K562 (cell line): ENCODE data around the gene SALL3. TPM values are rescaled to one million over a fixed set of nuclear protein-coding genes. Genes with fewer than 3 reads are reported as not detected.

ENCODE experiments used
- ATAC-seq: fragments of 200-7000 bp; cut with Tn5 transposase; 3 replicates; pipeline ENCODE4 v1.9.1; 2020; ENCODE audit warnings: moderate library complexity
- BruUV-seq: library from RNA; stranded (reverse); fragments of 400-500 nt; replicated peaks from 2 replicates; lab custom pipeline; 2021; lab: Mats Ljungman, UMichigan
- CTCF ChIA-PET: fragments of 300-600 bp; formaldehyde crosslinking; extraction: SDS; loops from one replicate; lab custom pipeline; 2021; ENCODE audit warnings: low intra/inter-chr PET ratio; lab: Yijun Ruan, JAX
- POLR2A ChIA-PET: fragments of 300-600, 350-650 bp; sonication (Branson Sonifier 250); formaldehyde crosslinking; extraction: SDS; loops from one replicate; lab custom pipeline; 2021; ENCODE audit warnings: antibody characterized with exemption, inconsistent platforms; lab: Yijun Ruan, JAX
- DNase-seq, 4 experiments: peaks; one replicate each; pipeline versions ENCODE4 v3.0.0 to v3.0.0-alpha.2; 2011 to 2018; ENCODE audit warnings: low spot score in 3 of 4, mixed read lengths in 3 of 4; ENCODE audit errors: extremely low read depth in 1 of 4
- FAIRE-seq: peaks from 2 replicates; lab custom pipeline; 2011; peaks lifted over from hg19 to GRCh38; lab: Jason Lieb, UNC
- H2AFZ ChIP-seq: 2 replicates; pipeline ENCODE4 v1.6.0; 2011; ENCODE audit warnings: low read depth, low read length, control low read depth, inconsistent platforms
- H3K27ac ChIP-seq: fragments of 200-600 bp; 3 replicates; pipeline ENCODE4 v1.8.0; 2011; ENCODE audit warnings: low read depth, mild to moderate bottlenecking, control low read depth, inconsistent platforms, low read length, moderate library complexity, mixed read lengths; ENCODE audit errors: extremely low read depth
- H3K27me3 ChIP-seq, 2 experiments: fragments of 300-600 bp in 1 of 2; 2 replicates in 1 of 2; 3 replicates in 1 of 2; pipeline versions ENCODE4 v1.6.0 to v1.8.0; 2011; ENCODE audit warnings: inconsistent platforms in 2 of 2, low read length in 2 of 2, mild to moderate bottlenecking in 1 of 2, mixed read lengths in 1 of 2, moderate library complexity in 1 of 2; ENCODE audit not compliant: control insufficient read depth in 2 of 2, insufficient read depth in 2 of 2
- H3K36me3 ChIP-seq: fragments of 300-600 bp; 3 replicates; pipeline ENCODE4 v1.8.0; 2011; ENCODE audit warnings: mild to moderate bottlenecking, low read length, inconsistent platforms; ENCODE audit not compliant: control insufficient read depth, insufficient read depth
- H3K4me1 ChIP-seq, 2 experiments: fragments of 200-600 bp in 1 of 2; replicated peaks in 1 of 2; 2 replicates in 1 of 2; 3 replicates in 1 of 2; pipeline versions ENCODE4 v1.5.1 to v1.8.0; 2011; ENCODE audit warnings: inconsistent platforms in 2 of 2, low read length in 2 of 2, mild to moderate bottlenecking in 1 of 2, mixed read lengths in 1 of 2, moderate library complexity in 1 of 2; ENCODE audit not compliant: control insufficient read depth in 2 of 2, insufficient read depth in 2 of 2
- H3K4me2 ChIP-seq: 2 replicates; pipeline ENCODE4 v1.6.1; 2011; ENCODE audit warnings: low read length, control low read depth, inconsistent platforms, mixed read lengths; ENCODE audit not compliant: insufficient read depth
- H3K4me3 ChIP-seq: fragments of 200-600 bp; sonication (generic), shearing (Covaris generic); 2 replicates; pipeline ENCODE4 v1.5.1; 2016; ENCODE audit warnings: control low read depth, inconsistent platforms
- H3K79me2 ChIP-seq: fragments of 200-600 bp; 3 replicates; pipeline ENCODE4 v1.8.0; 2011; ENCODE audit warnings: low read length, inconsistent platforms; ENCODE audit not compliant: control insufficient read depth, insufficient read depth
- H3K9ac ChIP-seq, 2 experiments: 2 replicates each; pipeline versions ENCODE4 v1.6.0 to v1.6.1; 2011; ENCODE audit warnings: low read depth in 2 of 2, low read length in 2 of 2, control low read depth in 1 of 2, inconsistent platforms in 1 of 2, mild to moderate bottlenecking in 1 of 2, mixed read lengths in 1 of 2; ENCODE audit not compliant: insufficient read depth in 1 of 2
- H3K9me1 ChIP-seq: one replicate; pipeline ENCODE4 v1.6.0; 2011; ENCODE audit warnings: inconsistent platforms, mild to moderate bottlenecking, low read length, moderate library complexity; ENCODE audit not compliant: control insufficient read depth, insufficient read depth
- H3K9me3 ChIP-seq: replicated peaks from 2 replicates; pipeline ENCODE4 v1.5.1; 2011; ENCODE audit warnings: low read depth, low read length, inconsistent platforms; ENCODE audit not compliant: control insufficient read depth, insufficient read depth
- H4K20me1 ChIP-seq: replicated peaks from 2 replicates; pipeline ENCODE4 v1.6.1; 2011; ENCODE audit warnings: low read length, inconsistent platforms, mixed read lengths; ENCODE audit not compliant: control insufficient read depth, insufficient read depth
- CHD1 ChIP-seq: fragments of 200-600 bp; sonication (generic); IDR thresholded peaks from one replicate; pipeline ENCODE4 v1.6.1; 2012; ENCODE audit warnings: mild to moderate bottlenecking, moderate library complexity, low read length, inconsistent platforms
- CREB3L1 ChIP-seq: fragments of 450-650 bp; IDR thresholded peaks from 2 replicates; pipeline ENCODE4 v1.6.1; 2014; ENCODE audit warnings: low read depth, mild to moderate bottlenecking, moderate library complexity, borderline replicate concordance
- ESRRA ChIP-seq: fragments of 450-650 bp; IDR thresholded peaks from 2 replicates; pipeline ENCODE4 v1.6.1; 2014; ENCODE audit warnings: low read depth, mild to moderate bottlenecking, moderate library complexity, borderline replicate concordance
- FOXJ2 ChIP-seq: fragments of 200-800 bp; sonication (Bioruptor generic); IDR thresholded peaks from 2 replicates; pipeline ENCODE4 v1.6.1; 2016; ENCODE audit warnings: missing genetic modification characterization, missing compliant biosample characterization
- GABPB2 ChIP-seq: fragments of 250-450 bp; sonication (Bioruptor Pico); conservative IDR thresholded peaks from 2 replicates; pipeline ENCODE4 v1.5.1; 2021; ENCODE audit warnings: mild to moderate bottlenecking
- HDAC2 ChIP-seq: fragments of 450-650 bp; IDR thresholded peaks from 2 replicates; pipeline ENCODE4 v1.6.1; 2016; ENCODE audit warnings: mild to moderate bottlenecking
- HES1 ChIP-seq: fragments of 450-650 bp; IDR thresholded peaks from 2 replicates; pipeline ENCODE4 v1.6.1; 2016; ENCODE audit warnings: low read depth, mild to moderate bottlenecking, moderate library complexity
- HOMEZ ChIP-seq: fragments of 250-450 bp; sonication (Bioruptor Pico); IDR thresholded peaks from 2 replicates; pipeline ENCODE4 v1.4.0; 2020; ENCODE audit warnings: mild to moderate bottlenecking, moderate library complexity
- MEF2D ChIP-seq: conservative IDR thresholded peaks from 2 replicates; pipeline ENCODE4 v1.6.1; 2016; ENCODE audit warnings: low read depth, missing genetic modification characterization, missing compliant biosample characterization
- MYC ChIP-seq, 2 experiments: fragments of 250-450 bp in 1 of 2; sonication (Bioruptor Pico) in 1 of 2; IDR thresholded peaks; 2 replicates each; pipeline versions ENCODE4 v1.5.1 to v1.6.1; 2012 to 2021; ENCODE audit warnings: low read depth in 2 of 2, borderline replicate concordance in 1 of 2, improper control_type of control experiment in 1 of 2, low read length in 1 of 2, mild to moderate bottlenecking in 1 of 2, moderate library complexity in 1 of 2
- PCBP1 ChIP-seq: fragments of 200-400 bp; formaldehyde crosslinking; IDR thresholded peaks from 2 replicates; pipeline ENCODE4 v1.6.1; 2018; ENCODE audit warnings: mild to moderate bottlenecking, low read depth, low read length; ENCODE audit not compliant: poor library complexity, severe bottlenecking
- SREBF1 ChIP-seq: fragments of 150-350 bp; IDR thresholded peaks from 2 replicates; pipeline ENCODE4 v1.6.1; 2014; ENCODE audit warnings: antibody characterized with exemption, low read depth, low read length, borderline replicate concordance
- TAF15 ChIP-seq: fragments of 200-400 bp; formaldehyde crosslinking; IDR thresholded peaks from 2 replicates; pipeline ENCODE4 v1.6.1; 2017; ENCODE audit warnings: mild to moderate bottlenecking, low read depth, low read length, moderate library complexity
- ZNF12 ChIP-seq: sonication (generic); formaldehyde crosslinking; IDR thresholded peaks from 2 replicates; pipeline ENCODE4 v1.4.0; 2020; ENCODE audit warnings: mild to moderate bottlenecking, missing genetic modification reagents
- ZNF253 ChIP-seq: fragments of 250-450 bp; sonication (Bioruptor Pico); conservative IDR thresholded peaks from 2 replicates; pipeline ENCODE4 v1.6.1; 2021; ENCODE audit warnings: mild to moderate bottlenecking
- ZNF512 ChIP-seq: IDR thresholded peaks from 2 replicates; pipeline ENCODE4 v1.6.1; 2016; ENCODE audit warnings: missing genetic modification characterization, missing compliant biosample characterization
- WGBS: fragments of 100-300 bp; shearing (Covaris generic); methylation state at CpG from one replicate; pipeline ENCODE4 v1.1.6; 2016; ENCODE audit warnings: low coverage, mixed read lengths; ENCODE audit not compliant: insufficient coverage; ENCODE audit errors: missing lambda C conversion rate; 5-methylcytosine and 5-hydroxymethylcytosine counted together
- in situ Hi-C: fragments of 300-500 bp; cut with MboI; formaldehyde crosslinking; loops from 4 replicates; pipeline ENCODE4 v1.15.0; 2018; ENCODE audit warnings: inconsistent platforms, mixed read lengths
- intact Hi-C: fragments of 100-400 bp; cut with micrococcal nuclease; formaldehyde crosslinking; loops from 2 replicates; pipeline ENCODE4 v1.14.2; 2022
- polyA plus RNA-seq, 8 experiments: library from polyadenylated mRNA; depleted of rRNA in 4 of 8; stranded (reverse) in 5 of 8; unstranded in 3 of 8; fragments of >200 nt; fragmentation: Nextera tagmentation in 2 of 8; fragmentation: Illumina TruSeq in 1 of 8; extraction: Ambion mirVana in 2 of 8; extraction: Trizol in 1 of 8; gene quantifications; 2 replicates each; pipeline versions ENCODE4 v1.2.1 to v1.2.3, GENCODE V29; 2011 to 2014; ENCODE audit warnings: inconsistent platforms in 1 of 8, missing spikeins in 1 of 8
- total RNA-seq, 7 experiments: library from RNA; depleted of rRNA in 6 of 7; stranded (reverse); fragments of >200 nt in 6 of 7; fragmentation: Illumina TruSeq in 2 of 7; extraction: Trizol in 2 of 7; gene quantifications; 2 replicates each; pipeline versions ENCODE4 v1.2.1 to v1.2.3, GENCODE V29; 2011 to 2021; ENCODE audit warnings: low replicate concordance in 1 of 7

SALL3 gene
- total and polyA plus RNA-seq, 9 of the 15 experiments (the other 6 are each of a cell fraction or from before 2014, with no cell fraction given), result not detected

DNA sequence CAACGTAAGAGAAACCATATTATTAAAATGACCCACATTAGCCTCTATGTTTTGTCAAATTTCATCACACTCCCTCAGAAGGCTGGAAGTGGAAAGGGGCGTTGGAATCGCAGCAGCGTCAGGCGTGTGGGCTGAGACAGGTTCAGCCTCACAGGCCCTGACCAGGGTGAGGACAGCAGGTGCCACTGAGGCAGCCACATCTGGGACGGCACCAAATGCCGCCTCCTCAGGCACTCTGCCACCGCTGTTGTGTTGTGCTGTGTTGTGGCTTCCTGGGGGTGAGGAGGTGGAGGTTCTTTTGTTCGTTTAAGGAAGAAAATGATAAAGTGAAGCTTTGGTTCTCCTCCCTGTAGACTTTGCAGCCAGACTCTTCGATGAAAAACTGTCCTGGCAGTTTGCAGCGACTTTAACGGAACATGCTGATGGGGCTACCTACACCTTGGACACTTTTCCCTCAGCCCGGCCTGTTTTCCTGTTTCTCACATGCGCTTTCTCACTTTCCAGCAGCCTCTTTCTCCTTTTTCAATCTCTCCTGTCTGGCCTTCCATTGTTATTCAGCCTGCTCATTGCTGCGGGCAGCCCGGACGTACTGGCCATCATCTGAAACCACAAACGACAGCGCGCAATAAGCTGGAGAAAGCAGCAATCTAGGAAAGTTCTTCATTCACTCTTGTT is 44.9 kb upstream of the SALL3 start:
- Histone ChIP-seq H3K4me3 (no peak overlapping the region), H3K27ac (no peak overlapping the region), H3K4me2 (no peak overlapping the region), H3K9me3 (no peaks in the 10 kb centered on the region), H4K20me1 (no peaks in the 10 kb centered on the region), H3K9ac (no peak overlapping the region), H2AFZ (no peak overlapping the region), H3K27me3 (peaks cover 4 to 43% of the 10 kb centered on the region in 2 experiments; a peak in 4 of 5 replicates), H3K79me2 (no peaks in the 10 kb centered on the region), H3K9me1 (no peaks in the 10 kb centered on the region), H3K36me3 (no peaks in the 10 kb centered on the region), H3K4me1 (no peaks in the 10 kb centered on the region)
- 0% methylated on average over 15 of the region's 20 CpGs for WGBS
- DNase-seq (no peak), ATAC-seq (no peak), FAIRE-seq (no peak)
- BruUV-seq, result no TSS peak
- ChIA-PET POLR2A (no interaction called here), CTCF (no interaction called here)
- intact Hi-C loops, result no loop called here
- in situ Hi-C loops, result no loop called here
- TF ChIP-seq CREB3L1 (no peak), PCBP1 (no peak), ZNF12 (CRISPR knock-in tag) (no peak), CHD1 (no peak), HES1 (no peak), HDAC2 (no peak), TAF15 (no peak), MYC (IDR thresholded peaks at IDR 0.05; ENCODE audit: low read depth, low read length) (no peak), MYC (CRISPR knock-in tag; IDR thresholded peaks at IDR 0.05; ENCODE audit: borderline replicate concordance, low read depth) (no peak), SREBF1 (no peak), MEF2D (tag) (no peak), FOXJ2 (tag) (no peak), ESRRA (no peak), ZNF253 (CRISPR knock-in tag) (no peak), ZNF512 (no peak), GABPB2 (CRISPR knock-in tag) (no peak), HOMEZ (CRISPR knock-in tag) (no peak)
